ENCODE measurements around the gene GAS6.
"Not testable (repeated sequence)": the region's sequence is repeated elsewhere in the genome, so short reads cannot be mapped to it uniquely, and the experiment has no call there.

GAS6 gene

GRCh38 chr13:113834496-113835200 is 29.2 kb downstream of the GAS6 start:
- WGBS, 2 experiments (ENCODE audit: insufficient coverage in 2 of 2): 91 to 92% methylated on average over 32 to 38 of the region's 38 CpGs
- Histone ChIP-seq H3K9me3 (ENCODE audit: control insufficient read depth, low read length) (no peaks in the 10 kb centered on the region), H3K4me3 (ENCODE audit: extremely low read depth, insufficient read depth, low read length, poor library complexity, severe bottlenecking) (no peak overlapping the region), H3K4me1 (ENCODE audit: control insufficient read depth, insufficient read depth, low read length, poor library complexity, severe bottlenecking) (peaks cover 31% of the 10 kb centered on the region), H3K36me3 (ENCODE audit: control insufficient read depth, insufficient read depth, low read length) (no peaks in the 10 kb centered on the region), H3K27ac (ENCODE audit: low read depth, low read length, severe bottlenecking) (no peak overlapping the region)

- H3K4me1 ChIP-seq (ENCODE audit: control insufficient read depth, insufficient read depth, low read length, poor library complexity, severe bottlenecking): peaks cover 24% of the 10 kb centered on the region
- not testable (repeated sequence) for H3K36me3 ChIP-seq (ENCODE audit: control insufficient read depth, insufficient read depth, low read length); H3K9me3 ChIP-seq (ENCODE audit: control insufficient read depth, low read length); H3K27ac ChIP-seq (ENCODE audit: low read depth, low read length, severe bottlenecking); H3K4me3 ChIP-seq (ENCODE audit: extremely low read depth, insufficient read depth, low read length, poor library complexity, severe bottlenecking)
- 93 to 95% methylated on average over 16 to 17 of the region's 17 CpGs for WGBS, 2 experiments (ENCODE audit: insufficient coverage in 2 of 2)
Measured at GRCh38 chr13:113834006-113834405, 29.9 kb downstream of the GAS6 start.

DNA sequence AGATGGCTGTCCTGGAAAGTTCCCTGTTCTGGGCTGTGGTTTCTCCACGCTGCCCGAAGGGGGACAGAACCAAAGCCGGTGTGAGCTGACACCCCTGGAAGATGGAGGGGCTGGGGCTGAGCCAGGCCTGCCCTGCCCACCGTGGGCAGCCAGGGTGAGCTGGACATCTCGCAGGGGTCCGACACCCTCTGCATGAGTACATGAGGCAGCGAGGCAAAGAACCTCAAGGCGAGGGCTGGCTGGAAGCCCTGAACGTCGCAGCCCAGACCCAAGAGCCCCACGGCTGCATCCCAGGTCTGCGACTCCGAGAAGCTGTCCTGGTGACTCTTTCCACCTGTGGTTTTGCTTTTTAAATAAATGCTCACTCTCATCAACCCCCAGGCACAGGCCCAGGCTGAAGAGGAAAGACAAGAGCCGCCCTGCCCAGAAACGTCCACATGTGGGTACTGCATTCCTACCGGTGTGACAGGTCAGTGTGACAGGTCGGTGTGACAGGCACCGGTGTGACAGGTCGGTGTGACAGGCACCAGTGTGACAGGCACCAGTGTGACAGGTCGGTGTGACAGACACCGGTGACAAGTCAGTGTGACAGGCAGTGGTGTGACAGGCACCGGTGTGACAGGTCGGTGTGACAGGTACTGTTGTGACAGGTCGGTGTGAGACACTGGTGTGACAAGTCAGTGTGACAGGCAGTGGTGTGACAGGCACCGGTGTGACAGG is 30.6 kb downstream of the GAS6 start:
- no peaks in the 10 kb centered on the region for H3K36me3 ChIP-seq (ENCODE audit: control insufficient read depth, insufficient read depth, low read length)
- 90 to 93% methylated on average over 21 to 23 of the region's 25 CpGs for WGBS, 2 experiments (ENCODE audit: insufficient coverage in 2 of 2)
- no peak overlapping the region for H3K4me3 ChIP-seq (ENCODE audit: extremely low read depth, insufficient read depth, low read length, poor library complexity, severe bottlenecking)
- H3K4me1 ChIP-seq (ENCODE audit: control insufficient read depth, insufficient read depth, low read length, poor library complexity, severe bottlenecking): peaks cover 17% of the 10 kb centered on the region
- H3K9me3 ChIP-seq (ENCODE audit: control insufficient read depth, low read length): no peaks in the 10 kb centered on the region
- no peak overlapping the region for H3K27ac ChIP-seq (ENCODE audit: low read depth, low read length, severe bottlenecking)

DNA sequence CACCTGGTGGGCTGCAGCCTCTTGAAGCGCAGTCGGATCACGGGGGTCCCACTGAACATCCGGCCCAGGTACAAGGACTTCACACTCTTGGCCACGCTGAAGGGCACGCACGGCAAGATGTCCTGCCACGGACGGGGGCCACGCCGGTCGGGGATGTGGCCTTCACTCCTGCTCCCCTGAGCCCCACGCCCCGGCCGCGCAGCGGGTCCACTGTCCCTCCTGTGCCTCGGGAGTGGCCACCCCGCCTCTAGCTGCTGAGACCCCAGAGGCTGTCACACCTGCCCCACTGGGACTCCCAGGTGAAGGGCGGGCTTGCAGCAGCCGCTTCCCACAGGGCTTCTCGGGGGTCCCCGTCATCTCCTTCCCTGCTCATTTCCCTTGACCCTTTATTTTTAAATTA is 31.2 kb downstream of the GAS6 start:
- H3K36me3 ChIP-seq (ENCODE audit: control insufficient read depth, insufficient read depth, low read length): no peaks in the 10 kb centered on the region
- H3K27ac ChIP-seq (ENCODE audit: low read depth, low read length, severe bottlenecking): no peak overlapping the region
- WGBS, 2 experiments (ENCODE audit: insufficient coverage in 2 of 2): 95 to 97% methylated on average over 12 to 20 of the region's 23 CpGs
- H3K4me3 ChIP-seq (ENCODE audit: extremely low read depth, insufficient read depth, low read length, poor library complexity, severe bottlenecking): no peak overlapping the region
- H3K9me3 ChIP-seq (ENCODE audit: control insufficient read depth, low read length): no peaks in the 10 kb centered on the region
- peaks cover 11% of the 10 kb centered on the region for H3K4me1 ChIP-seq (ENCODE audit: control insufficient read depth, insufficient read depth, low read length, poor library complexity, severe bottlenecking)

GRCh38 chr13:113832205-113832604 is 31.7 kb downstream of the GAS6 start:
- Histone ChIP-seq H3K27ac (ENCODE audit: low read depth, low read length, severe bottlenecking) (no peak overlapping the region), H3K4me1 (ENCODE audit: control insufficient read depth, insufficient read depth, low read length, poor library complexity, severe bottlenecking) (peaks cover 6% of the 10 kb centered on the region), H3K4me3 (ENCODE audit: extremely low read depth, insufficient read depth, low read length, poor library complexity, severe bottlenecking) (no peak overlapping the region), H3K36me3 (ENCODE audit: control insufficient read depth, insufficient read depth, low read length) (no peaks in the 10 kb centered on the region), H3K9me3 (ENCODE audit: control insufficient read depth, low read length) (no peaks in the 10 kb centered on the region)
- 91 to 95% methylated on average over 18 to 19 of the region's 19 CpGs for WGBS, 2 experiments (ENCODE audit: insufficient coverage in 2 of 2)

DNA sequence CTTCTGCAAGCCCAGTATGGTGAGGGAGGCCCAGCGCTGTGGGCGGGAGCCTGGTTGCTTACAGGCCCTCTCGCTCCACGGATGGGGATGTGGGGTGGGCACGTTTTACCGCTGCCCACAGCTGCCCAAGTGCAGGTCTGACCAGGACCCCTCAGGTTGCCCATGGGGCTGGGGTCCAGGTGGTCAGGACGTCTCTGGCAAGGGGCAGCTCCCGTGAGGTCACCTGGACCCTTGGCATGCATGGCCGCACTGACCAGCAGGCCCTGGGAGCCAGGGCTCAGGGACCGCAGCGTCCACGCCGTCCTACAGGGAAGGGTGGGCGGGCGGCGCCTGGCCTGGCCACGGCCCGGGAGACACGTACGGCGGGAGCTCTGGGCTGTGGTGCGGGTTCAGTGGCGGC is 32.8 kb downstream of the GAS6 start:
- WGBS, 2 experiments (ENCODE audit: insufficient coverage in 2 of 2): 89 to 91% methylated on average over 23 of the region's 23 CpGs
- no peaks in the 10 kb centered on the region for H3K9me3 ChIP-seq (ENCODE audit: control insufficient read depth, low read length)

GRCh38 chr13:113830426-113830950 is 33.4 kb downstream of the GAS6 start:
- WGBS, 2 experiments (ENCODE audit: insufficient coverage in 2 of 2): 71 to 75% methylated on average over 4 of the region's 22 CpGs
- not testable (repeated sequence) for H3K9me3 ChIP-seq (ENCODE audit: control insufficient read depth, low read length); H3K36me3 ChIP-seq (ENCODE audit: control insufficient read depth, insufficient read depth, low read length); H3K4me3 ChIP-seq (ENCODE audit: extremely low read depth, insufficient read depth, low read length, poor library complexity, severe bottlenecking); H3K27ac ChIP-seq (ENCODE audit: low read depth, low read length, severe bottlenecking); H3K4me1 ChIP-seq (ENCODE audit: control insufficient read depth, insufficient read depth, low read length, poor library complexity, severe bottlenecking)

More for the DNA sequence above, 32.8 kb downstream of the GAS6 start:
- Histone ChIP-seq H3K36me3 (ENCODE audit: control insufficient read depth, insufficient read depth, low read length) (no peaks in the 10 kb centered on the region), H3K27ac (ENCODE audit: low read depth, low read length, severe bottlenecking) (no peak overlapping the region), H3K4me1 (ENCODE audit: control insufficient read depth, insufficient read depth, low read length, poor library complexity, severe bottlenecking) (peaks cover 2% of the 10 kb centered on the region), H3K4me3 (ENCODE audit: extremely low read depth, insufficient read depth, low read length, poor library complexity, severe bottlenecking) (no peak overlapping the region)

- Histone ChIP-seq H3K36me3 (ENCODE audit: control insufficient read depth, insufficient read depth, low read length) (no peaks in the 10 kb centered on the region), H3K4me3 (ENCODE audit: extremely low read depth, insufficient read depth, low read length, poor library complexity, severe bottlenecking) (no peak overlapping the region), H3K9me3 (ENCODE audit: control insufficient read depth, low read length) (no peaks in the 10 kb centered on the region), H3K4me1 (ENCODE audit: control insufficient read depth, insufficient read depth, low read length, poor library complexity, severe bottlenecking) (no peaks in the 10 kb centered on the region), H3K27ac (ENCODE audit: low read depth, low read length, severe bottlenecking) (no peak overlapping the region)
- WGBS, 2 experiments (ENCODE audit: insufficient coverage in 2 of 2): 95 to 98% methylated on average over 17 to 20 of the region's 20 CpGs
Measured at GRCh38 chr13:113828282-113828825, 35.5 kb downstream of the GAS6 start.

GRCh38 chr13:113827021-113827420 is 36.9 kb downstream of the GAS6 start:
- H3K9me3 ChIP-seq (ENCODE audit: control insufficient read depth, low read length): no peaks in the 10 kb centered on the region
- no peaks in the 10 kb centered on the region for H3K36me3 ChIP-seq (ENCODE audit: control insufficient read depth, insufficient read depth, low read length)
- H3K4me1 ChIP-seq (ENCODE audit: control insufficient read depth, insufficient read depth, low read length, poor library complexity, severe bottlenecking): peaks cover 4% of the 10 kb centered on the region
- no peak overlapping the region for H3K4me3 ChIP-seq (ENCODE audit: extremely low read depth, insufficient read depth, low read length, poor library complexity, severe bottlenecking)
- WGBS, 2 experiments (ENCODE audit: insufficient coverage in 2 of 2): 94% methylated on average over 15 to 16 of the region's 19 CpGs
- no peak overlapping the region for H3K27ac ChIP-seq (ENCODE audit: low read depth, low read length, severe bottlenecking)

- not testable (repeated sequence) for H3K4me1 ChIP-seq (ENCODE audit: control insufficient read depth, insufficient read depth, low read length, poor library complexity, severe bottlenecking); H3K9me3 ChIP-seq (ENCODE audit: control insufficient read depth, low read length); H3K4me3 ChIP-seq (ENCODE audit: extremely low read depth, insufficient read depth, low read length, poor library complexity, severe bottlenecking); H3K27ac ChIP-seq (ENCODE audit: low read depth, low read length, severe bottlenecking); H3K36me3 ChIP-seq (ENCODE audit: control insufficient read depth, insufficient read depth, low read length)
- WGBS, 2 experiments (ENCODE audit: insufficient coverage in 2 of 2): 86 to 94% methylated on average over 6 to 13 of the region's 35 CpGs
Measured at GRCh38 chr13:113826446-113826845, 37.4 kb downstream of the GAS6 start.

DNA sequence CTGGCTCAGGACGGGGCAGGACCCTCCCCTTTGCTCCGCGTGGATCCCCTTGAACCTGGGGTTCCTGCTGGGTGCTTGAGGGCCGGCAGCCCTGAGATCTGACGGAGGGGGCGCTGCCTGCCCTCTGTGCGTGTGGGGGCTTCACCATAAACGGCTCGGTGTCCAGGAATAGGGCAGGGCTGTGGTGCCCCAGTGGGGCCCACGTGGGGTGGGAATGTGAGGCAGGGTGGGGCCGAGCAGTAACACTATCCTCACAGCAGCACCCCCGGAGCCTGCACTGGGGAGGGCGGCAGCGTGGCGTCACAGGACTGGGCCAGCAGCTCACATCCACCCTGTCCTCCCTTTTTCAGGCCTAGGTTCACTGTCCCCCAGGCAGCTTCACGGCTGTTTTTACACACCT is 38.0 kb downstream of the GAS6 start:
- H3K4me1 ChIP-seq (ENCODE audit: control insufficient read depth, insufficient read depth, low read length, poor library complexity, severe bottlenecking): peaks cover 15% of the 10 kb centered on the region
- no peak overlapping the region for H3K27ac ChIP-seq (ENCODE audit: low read depth, low read length, severe bottlenecking)
- no peaks in the 10 kb centered on the region for H3K9me3 ChIP-seq (ENCODE audit: control insufficient read depth, low read length)
- WGBS, 2 experiments (ENCODE audit: insufficient coverage in 2 of 2): 91% methylated on average over 9 to 13 of the region's 16 CpGs
- no peaks in the 10 kb centered on the region for H3K36me3 ChIP-seq (ENCODE audit: control insufficient read depth, insufficient read depth, low read length)
- no peak overlapping the region for H3K4me3 ChIP-seq (ENCODE audit: extremely low read depth, insufficient read depth, low read length, poor library complexity, severe bottlenecking)

All from mesodermal cell (in vitro differentiated cells).